ENCODE measurements around the gene NUDT2. TPM values are rescaled to one million over a fixed set of nuclear protein-coding genes. Genes with fewer than 3 reads are reported as not detected.

Gene NUDT2
- total RNA-seq, 2 donors from 2014 or later = 20.6 to 29.4 TPM

DNA sequence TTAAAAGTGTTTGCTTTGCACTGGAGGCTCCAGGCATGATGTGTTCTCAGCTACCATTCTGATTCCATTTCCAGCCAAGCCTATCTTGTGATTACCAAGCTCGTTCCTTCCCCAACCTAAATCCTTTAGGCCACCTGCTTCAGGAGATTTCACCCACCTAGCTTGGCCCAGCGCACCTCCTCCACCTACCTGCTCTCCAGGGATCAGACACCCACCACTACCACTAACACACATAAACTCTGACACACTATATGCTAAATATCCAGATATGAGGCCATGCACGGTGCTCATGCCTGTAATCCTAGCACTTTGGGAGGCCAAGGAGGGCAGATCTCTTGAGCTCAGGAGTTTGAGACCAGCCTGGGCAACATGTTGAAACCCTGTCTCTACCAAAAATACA lies 45.0 kb downstream of the NUDT2 start:
- H3K27me3 Mint-ChIP-seq (ENCODE audit: insufficient read depth) = peaks cover 11% of the 10 kb centered on the region
- Histone ChIP-seq H3K4me3 (ENCODE audit: low read length) (peak overlapping the region; percentile 92), H3K4me1 (ENCODE audit: control insufficient read depth, insufficient read depth, low read length) (no peaks in the 10 kb centered on the region), H3K27ac (ENCODE audit: low read depth, low read length) (no peak overlapping the region), H3K9ac (ENCODE audit: extremely low read depth, low read length, poor library complexity, severe bottlenecking) (peak overlapping the region; percentile 71), H3K36me3 (ENCODE audit: control insufficient read depth, insufficient read depth, low read length) (peaks cover 45% of the 10 kb centered on the region), H3K27me3 (ENCODE audit: control insufficient read depth, insufficient read depth, low read length, poor library complexity, severe bottlenecking) (peaks cover 5% of the 10 kb centered on the region), H3K9me3 (ENCODE audit: control insufficient read depth, low read length) (peaks cover 21% of the 10 kb centered on the region)
- H3K36me3 Mint-ChIP-seq (ENCODE audit: low read depth) = peaks cover 44% of the 10 kb centered on the region
- peaks cover 19% of the 10 kb centered on the region for H3K4me1 Mint-ChIP-seq
- WGBS, 2 experiments (ENCODE audit: insufficient coverage in 1 of 2, insufficient read length in 1 of 2) = 84 to 94% methylated on average over 2 to 3 of the region's 3 CpGs
- H3K9me3 Mint-ChIP-seq = peaks cover 34% of the 10 kb centered on the region
- H3K27ac Mint-ChIP-seq = peak overlapping the region; percentile 99
- H3K4me3 Mint-ChIP-seq = peak overlapping the region; percentile 87
- no peak for DNase-seq
- TF ChIP-seq, protein P1, sequence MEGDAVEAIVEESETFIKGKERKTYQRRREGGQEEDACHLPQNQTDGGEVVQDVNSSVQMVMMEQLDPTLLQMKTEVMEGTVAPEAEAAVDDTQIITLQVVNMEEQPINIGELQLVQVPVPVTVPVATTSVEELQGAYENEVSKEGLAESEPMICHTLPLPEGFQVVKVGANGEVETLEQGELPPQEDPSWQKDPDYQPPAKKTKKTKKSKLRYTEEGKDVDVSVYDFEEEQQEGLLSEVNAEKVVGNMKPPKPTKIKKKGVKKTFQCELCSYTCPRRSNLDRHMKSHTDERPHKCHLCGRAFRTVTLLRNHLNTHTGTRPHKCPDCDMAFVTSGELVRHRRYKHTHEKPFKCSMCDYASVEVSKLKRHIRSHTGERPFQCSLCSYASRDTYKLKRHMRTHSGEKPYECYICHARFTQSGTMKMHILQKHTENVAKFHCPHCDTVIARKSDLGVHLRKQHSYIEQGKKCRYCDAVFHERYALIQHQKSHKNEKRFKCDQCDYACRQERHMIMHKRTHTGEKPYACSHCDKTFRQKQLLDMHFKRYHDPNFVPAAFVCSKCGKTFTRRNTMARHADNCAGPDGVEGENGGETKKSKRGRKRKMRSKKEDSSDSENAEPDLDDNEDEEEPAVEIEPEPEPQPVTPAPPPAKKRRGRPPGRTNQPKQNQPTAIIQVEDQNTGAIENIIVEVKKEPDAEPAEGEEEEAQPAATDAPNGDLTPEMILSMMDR (conservative IDR thresholded peaks at IDR 0.05) = no peak

DNA sequence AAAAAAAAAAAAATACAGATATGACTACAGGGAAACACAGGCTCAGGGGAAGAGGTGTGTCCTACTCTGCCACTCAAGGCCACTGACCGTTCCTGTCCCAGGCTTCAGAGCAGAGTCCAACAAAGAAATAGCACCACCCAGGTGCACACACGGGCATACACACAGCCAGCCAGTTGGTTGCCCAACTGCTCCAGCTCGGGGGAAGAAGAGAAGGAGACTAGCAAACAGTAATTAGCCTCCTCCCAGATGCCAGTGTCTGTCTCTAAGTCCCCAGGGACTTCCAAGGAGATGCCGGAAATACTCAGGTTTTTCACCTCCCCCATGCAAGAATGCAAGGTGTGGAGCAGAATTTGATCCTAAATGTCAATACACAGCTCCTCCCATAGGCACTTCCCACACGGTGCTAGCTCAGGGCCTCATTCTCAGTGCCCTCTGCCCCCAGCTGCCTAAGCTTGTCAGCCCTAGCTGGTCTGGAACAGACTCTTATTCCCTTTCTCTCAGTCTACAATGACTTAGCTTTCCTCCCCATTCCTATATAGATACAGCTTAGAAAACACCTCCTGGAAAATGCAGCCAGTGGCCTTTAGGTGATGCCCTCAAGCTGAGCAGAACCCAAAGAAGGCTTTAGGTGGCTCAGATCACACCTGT lies 45.7 kb downstream of the NUDT2 start:
- Mint-ChIP-seq H3K36me3 (ENCODE audit: low read depth) (peaks cover 38% of the 10 kb centered on the region), H3K27me3 (ENCODE audit: insufficient read depth) (peaks cover 15% of the 10 kb centered on the region), H3K4me3 (peak overlapping the region; percentile 87), H3K4me1 (peaks cover 20% of the 10 kb centered on the region), H3K9me3 (peaks cover 27% of the 10 kb centered on the region), H3K27ac (peak overlapping the region; percentile 99)
- Histone ChIP-seq H3K9me3 (ENCODE audit: control insufficient read depth, low read length) (peaks cover 14% of the 10 kb centered on the region), H3K9ac (ENCODE audit: extremely low read depth, low read length, poor library complexity, severe bottlenecking) (peak overlapping the region; percentile 71), H3K27ac (ENCODE audit: low read depth, low read length) (no peak overlapping the region), H3K27me3 (ENCODE audit: control insufficient read depth, insufficient read depth, low read length, poor library complexity, severe bottlenecking) (peaks cover 9% of the 10 kb centered on the region), H3K36me3 (ENCODE audit: control insufficient read depth, insufficient read depth, low read length) (peaks cover 38% of the 10 kb centered on the region), H3K4me1 (ENCODE audit: control insufficient read depth, insufficient read depth, low read length) (no peaks in the 10 kb centered on the region), H3K4me3 (ENCODE audit: low read length) (peak overlapping the region; percentile 92)
- TF ChIP-seq, protein P1 (conservative IDR thresholded peaks at IDR 0.05) = peak; percentile 36
- WGBS, 2 experiments (ENCODE audit: insufficient coverage in 1 of 2, insufficient read length in 1 of 2) = 27 to 61% methylated on average over 4 to 5 of the region's 5 CpGs
- peak; percentile 89 for DNase-seq

DNA sequence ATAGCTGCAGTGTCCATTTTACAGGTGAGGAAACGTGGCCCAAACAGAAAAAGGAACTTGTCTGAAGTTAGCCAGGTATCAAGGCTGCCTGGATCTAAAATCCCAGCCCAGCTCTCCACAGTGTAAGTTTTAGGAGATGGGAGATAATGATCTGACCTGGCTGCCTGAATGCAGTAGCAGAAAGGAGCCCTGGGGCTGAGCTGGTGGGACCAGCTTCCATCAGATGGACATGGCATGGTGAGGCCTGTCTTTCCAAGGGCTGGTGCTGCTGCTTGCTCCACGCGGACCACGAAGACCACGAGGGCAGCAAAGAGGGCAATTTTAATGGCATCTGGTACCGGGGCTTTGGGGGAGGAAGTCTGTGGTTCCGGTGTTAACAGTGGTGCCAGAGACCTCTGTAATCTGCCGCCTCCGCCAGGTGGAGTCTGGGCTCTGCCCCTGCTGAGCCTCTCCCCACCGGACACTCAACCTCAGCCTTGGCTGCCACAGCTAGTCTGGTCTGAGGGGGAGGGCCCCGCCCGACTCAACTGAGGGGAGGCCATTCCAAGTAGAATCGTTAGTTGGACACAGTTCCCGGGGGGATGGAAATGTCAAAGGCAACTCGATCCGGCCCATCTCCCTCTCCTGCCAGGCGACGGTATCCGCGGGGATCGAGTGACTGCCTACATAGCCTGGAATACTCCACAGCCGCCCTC lies 46.7 kb downstream of the NUDT2 start:
- peak overlapping the region; percentile 71 for H3K9ac ChIP-seq (ENCODE audit: extremely low read depth, low read length, poor library complexity, severe bottlenecking)

More for the DNA sequence above, 46.7 kb downstream of the NUDT2 start:
- Histone ChIP-seq H3K27me3 (ENCODE audit: control insufficient read depth, insufficient read depth, low read length, poor library complexity, severe bottlenecking) (peaks cover 18% of the 10 kb centered on the region), H3K4me1 (ENCODE audit: control insufficient read depth, insufficient read depth, low read length) (no peaks in the 10 kb centered on the region), H3K9me3 (ENCODE audit: control insufficient read depth, low read length) (peaks cover 7% of the 10 kb centered on the region), H3K4me3 (ENCODE audit: low read length) (peak overlapping the region; percentile 92), H3K27ac (ENCODE audit: low read depth, low read length) (no peak overlapping the region), H3K36me3 (ENCODE audit: control insufficient read depth, insufficient read depth, low read length) (peaks cover 28% of the 10 kb centered on the region)
- Mint-ChIP-seq H3K27me3 (ENCODE audit: insufficient read depth) (peaks cover 24% of the 10 kb centered on the region), H3K4me1 (peaks cover 24% of the 10 kb centered on the region), H3K9me3 (peaks cover 17% of the 10 kb centered on the region), H3K36me3 (ENCODE audit: low read depth) (peaks cover 27% of the 10 kb centered on the region), H3K4me3 (peak overlapping the region; percentile 87), H3K27ac (peak overlapping the region; percentile 99)
- peak; percentile 90 for DNase-seq
- TF ChIP-seq, protein P1 (conservative IDR thresholded peaks at IDR 0.05) = peak; percentile 66
- WGBS, 2 experiments (ENCODE audit: insufficient coverage in 1 of 2, insufficient read length in 1 of 2) = 2 to 5% methylated on average over 10 to 22 of the region's 22 CpGs

All from endodermal cell (in vitro differentiated cells).